WTC11 (cell line): ENCODE measurements around the gene OR2V2. TPM values are rescaled to one million over a fixed set of nuclear protein-coding genes. Genes with fewer than 3 reads are reported as not detected.
A peak's percentile ranks its signal among the peaks of the same experiment; 100 is the strongest.
"Not testable (repeated sequence)": the region's sequence is repeated elsewhere in the genome, so short reads cannot be mapped to it uniquely, and the experiment has no call there.

Experiments
- ATAC-seq: fragments of 200-7000 bp; cut with Tn5 transposase; 2 replicates; pipeline ENCODE4 v1.10.0; 2021; ENCODE audit warnings: mild to moderate bottlenecking, moderate library complexity
- CTCF ChIA-PET: fragments of 300-600 bp; sonication (Branson Sonifier 250); formaldehyde crosslinking; loops from one replicate; lab custom pipeline; 2021; ENCODE audit warnings: antibody characterized with exemption; lab: Charles Lee
- POLR2A ChIA-PET: fragments of 350-600 bp; sonication (Branson Sonifier 250); formaldehyde crosslinking; loops from one replicate; lab custom pipeline; 2021; ENCODE audit warnings: antibody characterized with exemption; lab: Charles Lee
- DNase-seq: peaks from one replicate; pipeline ENCODE4 v3.0.0; 2021; ENCODE audit warnings: low spot score
- H3K27ac Mint-ChIP-seq: 2 replicates; pipeline ENCODE4 v1.8.0; 2021; ENCODE audit warnings: mixed read lengths
- H3K27me3 Mint-ChIP-seq: 2 replicates; pipeline ENCODE4 v1.8.0; 2021; ENCODE audit warnings: low read depth, mild to moderate bottlenecking, moderate library complexity, mixed read lengths
- H3K36me3 Mint-ChIP-seq: 2 replicates; pipeline ENCODE4 v1.8.0; 2021; ENCODE audit warnings: mixed read lengths
- H3K4me1 Mint-ChIP-seq: 2 replicates; pipeline ENCODE4 v1.8.0; 2022; ENCODE audit warnings: mixed read lengths
- H3K4me3 Mint-ChIP-seq: 2 replicates; pipeline ENCODE4 v1.8.0; 2021; ENCODE audit warnings: mild to moderate bottlenecking, moderate library complexity, mixed read lengths
- H3K9me3 Mint-ChIP-seq: 2 replicates; pipeline ENCODE4 v1.8.0; 2021; ENCODE audit warnings: mixed read lengths
- CREB1 ChIP-seq: sonication (generic); formaldehyde crosslinking; IDR thresholded peaks from 2 replicates; pipeline ENCODE4 v1.8.0; 2023; ENCODE audit warnings: mild to moderate bottlenecking, missing genetic modification reagents
- FOXJ3 ChIP-seq: sonication (generic); formaldehyde crosslinking; IDR thresholded peaks from 2 replicates; pipeline ENCODE4 v1.9.0; 2021; ENCODE audit warnings: missing genetic modification reagents, mild to moderate bottlenecking, borderline replicate concordance
- IRF2 ChIP-seq: sonication (generic); formaldehyde crosslinking; IDR thresholded peaks from 2 replicates; pipeline ENCODE4 v1.8.0; 2022; ENCODE audit warnings: low read depth, missing genetic modification reagents, borderline replicate concordance
- JUN ChIP-seq: sonication (generic); formaldehyde crosslinking; IDR thresholded peaks from 2 replicates; pipeline ENCODE4 v1.8.0; 2023; ENCODE audit warnings: mild to moderate bottlenecking, missing genetic modification reagents
- MYBL2 ChIP-seq: sonication (generic); formaldehyde crosslinking; IDR thresholded peaks from 2 replicates; pipeline ENCODE4 v1.8.1; 2023; ENCODE audit warnings: mild to moderate bottlenecking, moderate library complexity, missing genetic modification reagents
- OVOL2 ChIP-seq: fragments of 250-450 bp; sonication (Bioruptor Pico); IDR thresholded peaks from 2 replicates; pipeline ENCODE4 v1.9.0; 2021; ENCODE audit warnings: mild to moderate bottlenecking, borderline replicate concordance
- SP1 ChIP-seq: sonication (generic); formaldehyde crosslinking; conservative IDR thresholded peaks from 2 replicates; pipeline ENCODE4 v1.8.1; 2022; ENCODE audit warnings: missing genetic modification reagents
- ZNF416 ChIP-seq: fragments of 250-450 bp; sonication (Bioruptor Pico); IDR thresholded peaks from 2 replicates; pipeline ENCODE4 v1.9.0; 2021; ENCODE audit warnings: mild to moderate bottlenecking, inconsistent platforms
- total RNA-seq: library from RNA; stranded (reverse); gene quantifications from 3 replicates; pipeline ENCODE4 v1.2.3, GENCODE V29; 2021
- TF ChIP-seq, protein P1 (sequence below): sonication (generic); formaldehyde crosslinking; IDR thresholded peaks from 2 replicates; pipeline ENCODE4 v1.8.0; 2023; ENCODE audit warnings: missing genetic modification reagents, mild to moderate bottlenecking, borderline replicate concordance
- TF ChIP-seq, protein P2 (sequence below): sonication (generic); formaldehyde crosslinking; IDR thresholded peaks from 2 replicates; pipeline ENCODE4 v1.8.1; 2022; ENCODE audit warnings: low read depth, missing genetic modification reagents, borderline replicate concordance
- TF ChIP-seq, protein P3 (sequence below): sonication (generic); formaldehyde crosslinking; IDR thresholded peaks from 2 replicates; pipeline ENCODE4 v1.8.1; 2022; ENCODE audit warnings: mild to moderate bottlenecking, moderate library complexity, missing genetic modification reagents
- TF ChIP-seq, protein P4 (sequence below): sonication (generic); formaldehyde crosslinking; IDR thresholded peaks from 2 replicates; pipeline ENCODE4 v1.8.1; 2022; ENCODE audit warnings: low read depth, mild to moderate bottlenecking, moderate library complexity, missing genetic modification reagents, borderline replicate concordance
- TF ChIP-seq, protein P5 (sequence below): sonication (generic); formaldehyde crosslinking; IDR thresholded peaks from 2 replicates; pipeline ENCODE4 v1.8.0; 2022; ENCODE audit warnings: mild to moderate bottlenecking, missing genetic modification reagents
- TF ChIP-seq, protein P6 (sequence below): sonication (generic); formaldehyde crosslinking; IDR thresholded peaks from 2 replicates; pipeline ENCODE4 v1.8.0; 2022; ENCODE audit warnings: missing genetic modification reagents
- TF ChIP-seq, protein P7 (sequence below): sonication (generic); formaldehyde crosslinking; IDR thresholded peaks from 2 replicates; pipeline ENCODE4 v1.8.1; 2023; ENCODE audit warnings: mild to moderate bottlenecking, missing genetic modification reagents, moderate library complexity
- TF ChIP-seq, protein P8 (sequence below): sonication (generic); formaldehyde crosslinking; IDR thresholded peaks from 2 replicates; pipeline ENCODE4 v1.8.1; 2023; ENCODE audit warnings: mild to moderate bottlenecking, moderate library complexity, missing genetic modification reagents

Gene OR2V2
- total RNA-seq, 1 experiment from 2014 or later, result not detected

DNA sequence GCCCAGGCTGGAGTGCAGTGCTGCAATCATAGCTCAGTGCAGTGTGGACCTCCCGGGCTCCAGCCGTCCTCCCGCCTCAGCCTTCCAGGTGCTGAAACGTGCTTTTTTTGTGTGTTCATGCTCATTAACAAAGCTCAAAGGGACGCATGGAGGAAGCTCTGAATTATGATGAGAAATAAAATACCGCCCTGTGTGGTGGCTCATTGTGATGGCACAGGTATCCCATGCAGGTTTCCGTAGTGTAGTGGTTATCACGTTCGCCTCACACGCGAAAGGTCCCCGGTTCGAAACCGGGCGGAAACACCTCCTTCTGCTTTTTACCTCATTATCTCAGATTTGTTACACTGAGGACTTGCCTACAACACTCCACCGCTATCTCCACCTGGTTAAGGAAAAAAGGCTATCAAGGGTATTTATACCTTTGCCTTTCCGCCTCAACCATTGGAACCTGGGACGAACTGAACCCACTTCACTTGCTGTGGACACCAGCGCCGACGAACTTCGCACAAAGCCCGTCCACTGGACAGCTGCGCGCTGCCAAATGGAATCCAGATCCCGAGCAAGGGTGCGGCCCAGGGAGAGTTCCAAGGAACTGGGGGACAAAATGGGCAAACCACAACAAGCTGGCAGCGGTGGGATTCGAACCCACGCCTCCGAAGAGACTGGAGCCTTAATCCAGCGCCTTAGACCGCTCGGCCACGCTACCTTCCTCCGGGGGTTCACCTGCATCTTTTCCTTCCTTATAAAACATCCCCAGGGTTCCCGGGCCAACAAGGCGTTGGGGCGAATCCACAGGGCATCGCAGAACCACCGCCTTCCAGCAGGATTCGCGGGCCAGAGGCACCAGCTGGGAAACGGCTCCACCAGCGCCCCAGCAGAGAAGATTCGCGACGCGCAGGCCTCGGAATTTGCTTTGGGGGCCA, 26.3 kb downstream of the OR2V2 start (continued):
- TF ChIP-seq, protein P1, sequence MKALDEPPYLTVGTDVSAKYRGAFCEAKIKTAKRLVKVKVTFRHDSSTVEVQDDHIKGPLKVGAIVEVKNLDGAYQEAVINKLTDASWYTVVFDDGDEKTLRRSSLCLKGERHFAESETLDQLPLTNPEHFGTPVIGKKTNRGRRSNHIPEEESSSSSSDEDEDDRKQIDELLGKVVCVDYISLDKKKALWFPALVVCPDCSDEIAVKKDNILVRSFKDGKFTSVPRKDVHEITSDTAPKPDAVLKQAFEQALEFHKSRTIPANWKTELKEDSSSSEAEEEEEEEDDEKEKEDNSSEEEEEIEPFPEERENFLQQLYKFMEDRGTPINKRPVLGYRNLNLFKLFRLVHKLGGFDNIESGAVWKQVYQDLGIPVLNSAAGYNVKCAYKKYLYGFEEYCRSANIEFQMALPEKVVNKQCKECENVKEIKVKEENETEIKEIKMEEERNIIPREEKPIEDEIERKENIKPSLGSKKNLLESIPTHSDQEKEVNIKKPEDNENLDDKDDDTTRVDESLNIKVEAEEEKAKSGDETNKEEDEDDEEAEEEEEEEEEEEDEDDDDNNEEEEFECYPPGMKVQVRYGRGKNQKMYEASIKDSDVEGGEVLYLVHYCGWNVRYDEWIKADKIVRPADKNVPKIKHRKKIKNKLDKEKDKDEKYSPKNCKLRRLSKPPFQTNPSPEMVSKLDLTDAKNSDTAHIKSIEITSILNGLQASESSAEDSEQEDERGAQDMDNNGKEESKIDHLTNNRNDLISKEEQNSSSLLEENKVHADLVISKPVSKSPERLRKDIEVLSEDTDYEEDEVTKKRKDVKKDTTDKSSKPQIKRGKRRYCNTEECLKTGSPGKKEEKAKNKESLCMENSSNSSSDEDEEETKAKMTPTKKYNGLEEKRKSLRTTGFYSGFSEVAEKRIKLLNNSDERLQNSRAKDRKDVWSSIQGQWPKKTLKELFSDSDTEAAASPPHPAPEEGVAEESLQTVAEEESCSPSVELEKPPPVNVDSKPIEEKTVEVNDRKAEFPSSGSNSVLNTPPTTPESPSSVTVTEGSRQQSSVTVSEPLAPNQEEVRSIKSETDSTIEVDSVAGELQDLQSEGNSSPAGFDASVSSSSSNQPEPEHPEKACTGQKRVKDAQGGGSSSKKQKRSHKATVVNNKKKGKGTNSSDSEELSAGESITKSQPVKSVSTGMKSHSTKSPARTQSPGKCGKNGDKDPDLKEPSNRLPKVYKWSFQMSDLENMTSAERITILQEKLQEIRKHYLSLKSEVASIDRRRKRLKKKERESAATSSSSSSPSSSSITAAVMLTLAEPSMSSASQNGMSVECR, result peak; percentile 10; the same call in 1 of the 2 replicates
- TF ChIP-seq, protein P2, sequence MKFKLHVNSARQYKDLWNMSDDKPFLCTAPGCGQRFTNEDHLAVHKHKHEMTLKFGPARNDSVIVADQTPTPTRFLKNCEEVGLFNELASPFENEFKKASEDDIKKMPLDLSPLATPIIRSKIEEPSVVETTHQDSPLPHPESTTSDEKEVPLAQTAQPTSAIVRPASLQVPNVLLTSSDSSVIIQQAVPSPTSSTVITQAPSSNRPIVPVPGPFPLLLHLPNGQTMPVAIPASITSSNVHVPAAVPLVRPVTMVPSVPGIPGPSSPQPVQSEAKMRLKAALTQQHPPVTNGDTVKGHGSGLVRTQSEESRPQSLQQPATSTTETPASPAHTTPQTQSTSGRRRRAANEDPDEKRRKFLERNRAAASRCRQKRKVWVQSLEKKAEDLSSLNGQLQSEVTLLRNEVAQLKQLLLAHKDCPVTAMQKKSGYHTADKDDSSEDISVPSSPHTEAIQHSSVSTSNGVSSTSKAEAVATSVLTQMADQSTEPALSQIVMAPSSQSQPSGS, result no peak

DNA sequence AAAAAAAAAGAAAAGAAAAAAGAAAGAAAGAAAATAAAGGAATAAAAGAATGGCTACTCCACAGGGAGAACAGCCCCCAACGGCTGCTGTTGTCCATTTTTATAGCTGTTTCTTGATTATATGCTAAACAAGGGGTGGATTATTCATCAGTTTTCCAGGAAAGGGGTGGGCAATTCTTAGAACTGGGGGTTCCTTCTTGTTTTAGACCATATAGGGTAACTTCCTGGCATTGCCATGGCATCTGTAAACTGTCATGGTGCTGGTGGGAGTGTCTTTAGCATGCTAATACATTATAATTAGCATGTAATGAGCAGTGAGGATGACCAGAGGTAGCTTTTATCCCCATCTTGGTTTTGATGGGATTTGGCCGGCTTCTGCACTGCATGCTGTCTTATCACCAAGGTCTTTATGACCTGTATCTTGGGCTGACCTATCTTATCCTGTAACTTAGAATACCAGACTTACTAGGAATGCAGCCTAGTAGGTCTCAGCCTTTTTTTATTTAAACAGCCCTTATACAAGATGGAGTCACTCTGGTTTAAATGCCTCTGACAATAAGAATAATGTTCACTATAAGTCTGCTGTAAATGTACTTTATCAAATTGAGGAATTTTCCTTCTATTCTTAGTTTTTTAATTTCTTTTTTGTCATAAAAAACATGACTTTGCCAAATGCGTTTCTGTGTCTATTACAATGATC, 29.0 kb downstream of the OR2V2 start:
- CTCF ChIA-PET, result no interaction called here
- no peak for ATAC-seq

DNA sequence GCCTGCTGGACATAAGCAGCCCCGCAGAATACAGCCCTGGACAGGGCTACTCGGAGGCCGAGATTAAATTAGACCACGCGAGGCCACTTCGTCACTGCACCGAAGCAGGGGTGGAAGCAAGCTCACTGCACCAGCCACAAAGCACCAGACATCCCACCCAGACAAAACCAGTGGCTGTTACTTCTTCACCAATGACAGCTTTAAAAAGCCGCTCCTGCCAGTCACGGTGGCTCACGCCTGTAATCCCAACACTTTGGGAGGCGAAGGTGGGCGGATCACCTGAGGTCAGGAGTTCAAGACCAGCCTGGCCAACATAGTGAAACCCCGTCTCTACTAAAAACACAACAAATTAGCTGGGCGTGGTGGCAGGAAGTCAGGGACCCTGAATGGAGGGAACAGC, 30.2 kb downstream of the OR2V2 start:
- DNase-seq, result not testable (repeated sequence)
- peaks cover 31% of the 10 kb centered on the region for H3K27me3 Mint-ChIP-seq

More for the DNA sequence above, 29.0 kb downstream of the OR2V2 start:
- TF ChIP-seq, protein P3, sequence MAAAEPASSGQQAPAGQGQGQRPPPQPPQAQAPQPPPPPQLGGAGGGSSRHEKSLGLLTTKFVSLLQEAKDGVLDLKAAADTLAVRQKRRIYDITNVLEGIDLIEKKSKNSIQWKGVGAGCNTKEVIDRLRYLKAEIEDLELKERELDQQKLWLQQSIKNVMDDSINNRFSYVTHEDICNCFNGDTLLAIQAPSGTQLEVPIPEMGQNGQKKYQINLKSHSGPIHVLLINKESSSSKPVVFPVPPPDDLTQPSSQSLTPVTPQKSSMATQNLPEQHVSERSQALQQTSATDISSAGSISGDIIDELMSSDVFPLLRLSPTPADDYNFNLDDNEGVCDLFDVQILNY (CRISPR knock-in tag), result no peak
- TF ChIP-seq IRF2 (CRISPR knock-in tag), result no peak
- TF ChIP-seq, protein P4, sequence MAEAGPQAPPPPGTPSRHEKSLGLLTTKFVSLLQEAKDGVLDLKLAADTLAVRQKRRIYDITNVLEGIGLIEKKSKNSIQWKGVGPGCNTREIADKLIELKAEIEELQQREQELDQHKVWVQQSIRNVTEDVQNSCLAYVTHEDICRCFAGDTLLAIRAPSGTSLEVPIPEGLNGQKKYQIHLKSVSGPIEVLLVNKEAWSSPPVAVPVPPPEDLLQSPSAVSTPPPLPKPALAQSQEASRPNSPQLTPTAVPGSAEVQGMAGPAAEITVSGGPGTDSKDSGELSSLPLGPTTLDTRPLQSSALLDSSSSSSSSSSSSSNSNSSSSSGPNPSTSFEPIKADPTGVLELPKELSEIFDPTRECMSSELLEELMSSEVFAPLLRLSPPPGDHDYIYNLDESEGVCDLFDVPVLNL, result no peak
- TF ChIP-seq, protein P5, sequence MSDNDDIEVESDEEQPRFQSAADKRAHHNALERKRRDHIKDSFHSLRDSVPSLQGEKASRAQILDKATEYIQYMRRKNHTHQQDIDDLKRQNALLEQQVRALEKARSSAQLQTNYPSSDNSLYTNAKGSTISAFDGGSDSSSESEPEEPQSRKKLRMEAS (CRISPR knock-in tag), result no peak
- no peak for TF ChIP-seq ZNF416 (CRISPR knock-in tag)
- TF ChIP-seq, protein P6, sequence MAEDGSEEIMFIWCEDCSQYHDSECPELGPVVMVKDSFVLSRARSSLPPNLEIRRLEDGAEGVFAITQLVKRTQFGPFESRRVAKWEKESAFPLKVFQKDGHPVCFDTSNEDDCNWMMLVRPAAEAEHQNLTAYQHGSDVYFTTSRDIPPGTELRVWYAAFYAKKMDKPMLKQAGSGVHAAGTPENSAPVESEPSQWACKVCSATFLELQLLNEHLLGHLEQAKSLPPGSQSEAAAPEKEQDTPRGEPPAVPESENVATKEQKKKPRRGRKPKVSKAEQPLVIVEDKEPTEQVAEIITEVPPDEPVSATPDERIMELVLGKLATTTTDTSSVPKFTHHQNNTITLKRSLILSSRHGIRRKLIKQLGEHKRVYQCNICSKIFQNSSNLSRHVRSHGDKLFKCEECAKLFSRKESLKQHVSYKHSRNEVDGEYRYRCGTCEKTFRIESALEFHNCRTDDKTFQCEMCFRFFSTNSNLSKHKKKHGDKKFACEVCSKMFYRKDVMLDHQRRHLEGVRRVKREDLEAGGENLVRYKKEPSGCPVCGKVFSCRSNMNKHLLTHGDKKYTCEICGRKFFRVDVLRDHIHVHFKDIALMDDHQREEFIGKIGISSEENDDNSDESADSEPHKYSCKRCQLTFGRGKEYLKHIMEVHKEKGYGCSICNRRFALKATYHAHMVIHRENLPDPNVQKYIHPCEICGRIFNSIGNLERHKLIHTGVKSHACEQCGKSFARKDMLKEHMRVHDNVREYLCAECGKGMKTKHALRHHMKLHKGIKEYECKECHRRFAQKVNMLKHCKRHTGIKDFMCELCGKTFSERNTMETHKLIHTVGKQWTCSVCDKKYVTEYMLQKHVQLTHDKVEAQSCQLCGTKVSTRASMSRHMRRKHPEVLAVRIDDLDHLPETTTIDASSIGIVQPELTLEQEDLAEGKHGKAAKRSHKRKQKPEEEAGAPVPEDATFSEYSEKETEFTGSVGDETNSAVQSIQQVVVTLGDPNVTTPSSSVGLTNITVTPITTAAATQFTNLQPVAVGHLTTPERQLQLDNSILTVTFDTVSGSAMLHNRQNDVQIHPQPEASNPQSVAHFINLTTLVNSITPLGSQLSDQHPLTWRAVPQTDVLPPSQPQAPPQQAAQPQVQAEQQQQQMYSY (CRISPR knock-in tag), result no peak
- TF ChIP-seq, protein P7, sequence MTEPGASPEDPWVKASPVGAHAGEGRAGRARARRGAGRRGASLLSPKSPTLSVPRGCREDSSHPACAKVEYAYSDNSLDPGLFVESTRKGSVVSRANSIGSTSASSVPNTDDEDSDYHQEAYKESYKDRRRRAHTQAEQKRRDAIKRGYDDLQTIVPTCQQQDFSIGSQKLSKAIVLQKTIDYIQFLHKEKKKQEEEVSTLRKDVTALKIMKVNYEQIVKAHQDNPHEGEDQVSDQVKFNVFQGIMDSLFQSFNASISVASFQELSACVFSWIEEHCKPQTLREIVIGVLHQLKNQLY (CRISPR knock-in tag), result no peak
- TF ChIP-seq JUN (CRISPR knock-in tag), result no peak
- TF ChIP-seq FOXJ3 (CRISPR knock-in tag), result no peak
- no peak for TF ChIP-seq SP1 (CRISPR knock-in tag)
- no peak for TF ChIP-seq OVOL2
- TF ChIP-seq CREB1 (CRISPR knock-in tag), result no peak
- TF ChIP-seq, protein P8, sequence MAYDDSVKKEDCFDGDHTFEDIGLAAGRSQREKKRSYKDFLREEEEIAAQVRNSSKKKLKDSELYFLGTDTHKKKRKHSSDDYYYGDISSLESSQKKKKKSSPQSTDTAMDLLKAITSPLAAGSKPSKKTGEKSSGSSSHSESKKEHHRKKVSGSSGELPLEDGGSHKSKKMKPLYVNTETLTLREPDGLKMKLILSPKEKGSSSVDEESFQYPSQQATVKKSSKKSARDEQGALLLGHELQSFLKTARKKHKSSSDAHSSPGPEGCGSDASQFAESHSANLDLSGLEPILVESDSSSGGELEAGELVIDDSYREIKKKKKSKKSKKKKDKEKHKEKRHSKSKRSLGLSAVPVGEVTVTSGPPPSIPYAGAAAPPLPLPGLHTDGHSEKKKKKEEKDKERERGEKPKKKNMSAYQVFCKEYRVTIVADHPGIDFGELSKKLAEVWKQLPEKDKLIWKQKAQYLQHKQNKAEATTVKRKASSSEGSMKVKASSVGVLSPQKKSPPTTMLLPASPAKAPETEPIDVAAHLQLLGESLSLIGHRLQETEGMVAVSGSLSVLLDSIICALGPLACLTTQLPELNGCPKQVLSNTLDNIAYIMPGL (CRISPR knock-in tag), result no peak
- TF ChIP-seq MYBL2 (CRISPR knock-in tag), result no peak
- Mint-ChIP-seq H3K36me3 (no peaks in the 10 kb centered on the region), H3K4me1 (peaks cover 6% of the 10 kb centered on the region), H3K4me3 (no peak overlapping the region), H3K27ac (no peak overlapping the region), H3K9me3 (peaks cover 3% of the 10 kb centered on the region; the same call in 1 of the 2 replicates), H3K27me3 (peaks cover 42% of the 10 kb centered on the region)
- POLR2A ChIA-PET, result interaction anchor here (0.6 kb wide), 1 partner anchor 11 kb away, joined by 3 read pairs; no protein-coding TSS in a partner anchor
- DNase-seq, result no peak

More for the DNA sequence above, 30.2 kb downstream of the OR2V2 start:
- H3K4me3 Mint-ChIP-seq, POLR2A ChIA-PET, H3K27ac Mint-ChIP-seq, ATAC-seq, H3K36me3 Mint-ChIP-seq, H3K4me1 Mint-ChIP-seq, H3K9me3 Mint-ChIP-seq: not testable (repeated sequence)
- CTCF ChIA-PET, result interaction anchor here (0.8 kb wide), 1 partner anchor 9 kb away, joined by 4 read pairs; no protein-coding TSS in a partner anchor
